Ishikawa (cell line): Measurements from ENCODE around the gene MOV10.

Experiments
- CEBPB ChIP-seq: IDR thresholded peaks from 2 replicates; pipeline ENCODE4 v1.6.1; 2012
- CREB1 ChIP-seq: IDR thresholded peaks from 2 replicates; pipeline ENCODE4 v1.6.1; 2012; ENCODE audit warnings: low read depth
- EGR1 ChIP-seq: IDR thresholded peaks from 2 replicates; pipeline ENCODE4 v1.6.1; 2012
- EP300 ChIP-seq: IDR thresholded peaks from 2 replicates; pipeline ENCODE4 v1.6.1; 2012; ENCODE audit warnings: borderline replicate concordance
- FOXM1 ChIP-seq: IDR thresholded peaks from 2 replicates; pipeline ENCODE4 v1.6.1; 2012; ENCODE audit warnings: low read depth, borderline replicate concordance
- MAX ChIP-seq: IDR thresholded peaks from 2 replicates; pipeline ENCODE4 v1.6.1; 2012
- NFIC ChIP-seq: IDR thresholded peaks from 2 replicates; pipeline ENCODE4 v1.6.1; 2012
- RAD21 ChIP-seq: IDR thresholded peaks from 2 replicates; pipeline ENCODE4 v1.6.1; 2012; ENCODE audit warnings: low read depth
- REST ChIP-seq: IDR thresholded peaks from 2 replicates; pipeline ENCODE4 v1.6.1; 2012; ENCODE audit warnings: low read depth, mild to moderate bottlenecking
- TAF1 ChIP-seq: IDR thresholded peaks from 2 replicates; pipeline ENCODE4 v1.6.1; 2012; ENCODE audit warnings: low read depth, mild to moderate bottlenecking
- TCF12 ChIP-seq: IDR thresholded peaks from 2 replicates; pipeline ENCODE4 v1.6.1; 2012; ENCODE audit warnings: low read depth
- USF1 ChIP-seq: IDR thresholded peaks from 2 replicates; pipeline ENCODE4 v1.6.1; 2012
- YY1 ChIP-seq: IDR thresholded peaks from 2 replicates; pipeline ENCODE4 v1.6.1; 2012; ENCODE audit warnings: low read depth

GRCh38 chr1:112677501-112677900 is 3.0 kb downstream of the MOV10 start:
- no peak for TF ChIP-seq MAX
- no peak for TF ChIP-seq NFIC
- no peak for TF ChIP-seq YY1
- TF ChIP-seq TCF12, result no peak
- TF ChIP-seq CREB1, result no peak
- no peak for TF ChIP-seq REST
- no peak for TF ChIP-seq RAD21
- TF ChIP-seq EP300, result no peak
- TF ChIP-seq CEBPB, result no peak
- TF ChIP-seq USF1, result no peak
- TF ChIP-seq TAF1, result no peak
- TF ChIP-seq EGR1, result no peak
- no peak for TF ChIP-seq FOXM1
